Stimulated activated CD8-positive, alpha-beta memory T cell treated with anti-CD3 and anti-CD28 coated beads, Interleukin-4, amount 100 ng/mL, for 24 hours (primary cell): ENCODE results near the gene PRG2.
"Not testable (repeated sequence)": the region's sequence is repeated elsewhere in the genome, so short reads cannot be mapped to it uniquely, and the experiment has no call there.

Experiments
- DNase-seq: peaks from one replicate; pipeline ENCODE4 v3.0.0-alpha.2; 2020; ENCODE audit warnings: low read depth

The PRG2 gene

DNA sequence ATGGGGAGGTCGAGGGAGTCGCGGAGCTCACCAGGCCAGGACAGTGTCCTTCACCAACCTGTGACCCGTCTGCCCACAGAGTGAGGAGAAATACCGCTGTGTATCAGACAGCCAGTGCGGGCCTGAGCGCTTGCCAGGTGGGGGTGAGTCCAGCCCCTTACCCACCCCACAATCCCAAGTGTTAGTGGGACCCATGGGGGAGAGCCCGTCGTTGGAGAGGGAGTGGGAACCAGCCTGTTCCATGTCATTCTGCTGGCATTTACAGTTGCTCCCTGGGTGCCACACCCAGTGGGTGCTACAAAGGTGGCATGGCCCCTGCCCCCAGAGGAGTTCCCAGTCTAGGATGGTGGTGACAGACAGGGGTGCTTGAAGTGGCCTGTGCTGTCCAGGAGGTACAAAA, 43.1 kb downstream of the PRG2 start:
- no peak for DNase-seq

DNA sequence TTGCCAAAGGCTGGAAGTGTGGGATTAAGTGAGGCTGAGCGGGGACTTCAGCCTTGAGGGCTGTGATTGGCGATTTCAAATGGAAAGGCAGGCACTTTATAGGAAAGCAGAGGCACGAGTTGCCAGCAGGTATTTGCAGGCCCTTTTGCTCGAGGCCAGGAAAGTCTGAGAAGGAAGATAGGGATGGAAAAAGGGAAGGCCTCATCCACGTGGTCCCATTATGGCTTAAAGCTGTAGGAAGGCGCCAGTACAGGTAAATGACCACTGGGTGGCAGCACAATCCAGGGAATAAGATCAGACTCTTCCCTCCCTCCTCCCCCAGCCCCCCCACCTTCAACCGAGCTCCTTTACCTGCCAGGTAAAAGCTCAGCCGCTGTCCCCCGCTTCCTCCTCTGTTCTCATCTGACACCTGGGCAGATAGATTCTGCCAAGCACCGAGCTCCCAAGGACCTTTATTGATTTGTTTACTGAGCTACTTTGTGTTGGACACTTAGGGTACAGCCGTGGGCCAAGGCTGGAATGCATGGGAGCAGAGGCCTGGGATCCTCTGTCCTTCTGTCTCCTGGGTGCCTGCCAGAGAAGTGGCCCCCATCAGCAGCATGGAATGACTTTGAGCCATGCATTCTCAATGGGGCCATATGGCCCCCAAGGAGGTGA, 44.8 kb downstream of the PRG2 start:
- DNase-seq, result peak; percentile 50

DNA sequence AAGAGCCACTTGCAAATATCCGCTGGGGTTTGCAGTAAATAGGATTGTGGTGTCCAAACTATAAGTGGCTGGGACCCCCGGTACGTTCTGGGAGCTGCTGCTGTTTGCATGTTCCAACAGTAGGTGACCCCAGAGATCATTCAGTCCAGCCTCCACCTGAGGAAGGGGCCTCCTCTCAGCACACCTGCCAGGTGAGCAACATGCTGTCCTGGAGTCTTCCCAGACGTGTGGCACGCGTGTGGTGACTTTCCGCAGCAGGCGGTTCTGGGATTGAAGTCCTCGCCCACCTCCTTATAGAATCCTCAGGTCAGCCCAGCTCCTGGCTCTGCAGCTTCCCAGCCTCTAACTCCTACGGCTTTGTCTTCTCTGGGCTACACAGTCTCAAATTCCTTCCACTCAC, 45.6 kb downstream of the PRG2 start:
- DNase-seq, result no peak

DNA sequence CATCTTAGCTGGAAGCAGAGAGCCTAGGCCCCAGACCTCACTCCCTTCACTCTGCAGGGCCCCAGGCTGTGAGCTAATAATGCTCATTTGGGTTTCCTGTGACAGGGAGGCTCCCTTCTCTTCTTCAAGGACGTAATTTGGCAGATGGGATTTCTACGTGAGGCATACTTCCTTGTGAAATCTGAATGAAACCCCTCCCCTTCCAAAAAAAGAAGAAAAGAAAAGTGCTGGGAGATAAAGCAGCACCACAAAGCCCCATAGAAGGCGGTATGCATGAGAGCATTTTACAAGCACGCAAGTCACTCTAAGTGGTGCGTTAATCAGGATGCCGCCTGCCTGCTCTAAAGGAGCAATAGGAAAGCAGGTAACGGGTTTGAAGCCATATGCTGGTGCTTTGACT, 46.6 kb downstream of the PRG2 start:
- DNase-seq, result no peak

DNA sequence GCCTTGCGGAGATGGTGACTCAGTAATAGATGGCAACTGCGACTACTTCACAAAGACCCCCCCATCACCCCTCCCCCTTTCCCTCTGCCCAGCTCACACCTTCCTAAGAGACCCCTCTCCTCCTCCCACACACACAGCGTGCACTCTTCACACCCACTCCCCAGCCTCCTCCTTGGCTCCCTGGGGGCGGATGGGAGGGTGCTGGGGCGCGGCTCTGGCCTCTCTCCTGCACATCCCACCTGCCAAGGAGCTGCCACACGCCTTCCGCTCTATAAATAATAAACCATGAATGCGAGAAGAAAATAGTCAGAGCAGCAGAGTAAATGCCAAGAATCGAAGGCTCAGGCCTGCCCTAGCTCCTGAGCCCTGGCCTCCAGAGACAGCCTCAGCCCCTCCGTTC, 47.7 kb downstream of the PRG2 start:
- DNase-seq, result no peak

DNA sequence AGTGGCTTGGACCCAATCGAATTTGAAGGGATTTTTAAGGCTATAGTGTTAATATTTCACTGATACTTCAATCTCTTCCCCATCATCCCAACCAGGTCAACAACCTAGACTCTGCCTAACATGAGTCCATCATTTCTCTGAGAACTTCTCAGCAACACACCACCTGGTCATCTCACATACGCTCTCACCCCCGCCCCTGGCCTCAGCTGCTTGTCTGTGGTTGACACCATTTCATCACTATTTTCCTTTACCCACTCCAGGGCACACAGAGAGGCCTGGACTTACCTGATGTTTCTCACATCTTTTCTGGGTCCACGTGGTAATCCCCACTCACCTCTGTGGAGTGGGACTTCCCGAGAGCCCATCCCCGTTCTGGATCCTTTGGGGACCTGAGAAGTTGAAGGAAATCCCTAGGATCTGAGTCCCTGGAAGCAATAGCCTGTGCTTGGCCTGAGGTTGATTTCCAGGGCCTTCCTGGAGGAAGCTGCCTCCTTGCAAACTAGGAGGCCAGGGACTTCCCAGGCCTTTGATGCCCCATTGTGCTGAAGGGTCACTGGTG, 49.1 kb downstream of the PRG2 start:
- no peak for DNase-seq

DNA sequence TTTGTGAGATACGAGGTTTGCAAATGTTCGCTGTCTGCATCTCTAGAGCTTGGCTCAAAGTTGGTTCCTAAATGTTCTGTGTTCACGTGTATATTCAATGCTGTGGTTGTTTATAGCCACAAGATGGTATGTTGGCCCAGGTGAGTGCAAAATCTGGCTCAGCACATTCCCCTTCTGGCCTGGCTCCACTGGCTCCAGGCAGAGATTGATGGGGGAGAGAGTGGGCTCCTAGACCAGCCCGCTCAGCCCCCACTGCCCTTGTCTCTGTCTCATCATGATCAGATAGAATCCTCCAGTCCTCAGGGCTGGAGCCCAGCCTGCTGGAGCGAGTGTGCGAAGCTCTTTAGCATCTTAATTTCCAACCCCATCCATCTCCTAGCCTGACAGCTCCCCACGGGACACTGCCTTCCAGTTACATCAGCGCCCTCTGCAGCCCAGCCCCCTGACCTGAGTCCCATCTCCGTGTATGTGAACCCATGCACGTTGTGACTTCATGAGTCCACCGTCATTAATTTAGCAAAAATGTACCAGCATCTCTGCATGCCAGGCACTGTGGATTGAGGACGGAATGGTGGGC, 50.3 kb downstream of the PRG2 start:
- no peak for DNase-seq

DNA sequence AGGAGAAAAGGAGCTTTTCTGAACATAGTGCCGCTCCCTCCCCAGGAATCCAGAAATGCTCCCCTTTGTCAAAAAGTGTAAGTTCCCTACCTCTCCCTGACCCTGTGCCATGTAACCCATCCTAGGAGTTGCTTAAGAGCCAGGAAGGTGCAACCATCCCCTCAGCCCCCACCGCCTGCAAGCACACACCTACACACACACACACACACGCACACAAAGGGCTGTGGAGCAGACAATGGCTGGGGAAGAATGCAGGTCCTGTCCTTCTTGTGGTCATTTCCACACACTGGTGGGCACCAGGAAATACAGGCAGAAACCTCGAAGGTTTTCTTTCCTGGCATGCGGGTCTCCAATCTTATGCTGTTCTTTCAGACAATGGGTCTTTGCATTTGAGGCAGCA, 51.1 kb downstream of the PRG2 start:
- no peak for DNase-seq

DNA sequence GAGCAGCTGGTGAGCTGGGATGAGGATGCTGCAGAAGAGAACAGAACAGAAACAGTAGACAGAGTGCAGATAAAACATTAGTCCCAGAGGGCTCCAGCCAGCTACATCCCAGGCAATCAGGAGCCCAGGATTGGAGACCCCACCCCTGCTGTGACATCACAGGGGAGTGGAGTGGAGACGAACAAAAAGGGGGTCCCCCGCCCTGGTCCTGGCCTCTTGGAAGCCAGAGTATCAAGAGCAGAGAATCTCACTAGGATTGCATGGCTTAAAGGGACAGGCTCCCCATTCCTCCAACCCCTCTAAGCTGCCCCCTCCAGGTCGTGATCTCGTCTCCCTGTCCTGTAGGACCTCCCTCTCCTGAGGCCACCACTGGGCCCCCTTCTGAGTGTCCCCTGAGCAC, 52.3 kb downstream of the PRG2 start, which contains the start of gene P2RX3:
Gene P2RX3, plus strand, starts transcription at position 211 of the 400 bp plus-strand sequence. CDS start 199 bp downstream, outside the sequence.
- no peak for DNase-seq

DNA sequence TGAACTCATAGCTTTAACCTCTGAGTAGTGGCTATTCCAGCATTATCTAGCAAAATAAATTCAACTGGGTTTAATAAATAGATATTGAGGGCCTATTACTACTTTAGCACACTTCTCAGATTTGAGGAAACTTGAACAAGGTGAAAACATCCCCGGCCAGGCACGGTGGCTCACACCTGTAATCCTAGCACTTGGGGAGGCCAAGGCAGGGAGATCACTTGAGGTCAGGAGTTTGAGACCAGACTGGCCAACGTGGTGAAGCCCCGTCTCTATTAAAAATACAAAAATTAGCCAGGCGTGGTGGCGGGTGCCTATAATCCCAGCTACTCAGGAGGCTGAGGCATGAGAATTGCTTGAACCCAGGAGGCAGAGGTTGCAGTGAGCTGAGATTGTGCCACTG, 53.6 kb downstream of the PRG2 start:
- not testable (repeated sequence) for DNase-seq
